COLO829 (cell line): Measurements from ENCODE around the gene TNK1.
A peak's percentile ranks its signal among the peaks of the same experiment; 100 is the strongest.
"Not testable (repeated sequence)": the region's sequence is repeated elsewhere in the genome, so short reads cannot be mapped to it uniquely, and the experiment has no call there.

Experiments
- DNase-seq: peaks from one replicate; pipeline ENCODE4 v3.0.0; 2012; ENCODE audit warnings: low spot score

TNK1 gene

DNA sequence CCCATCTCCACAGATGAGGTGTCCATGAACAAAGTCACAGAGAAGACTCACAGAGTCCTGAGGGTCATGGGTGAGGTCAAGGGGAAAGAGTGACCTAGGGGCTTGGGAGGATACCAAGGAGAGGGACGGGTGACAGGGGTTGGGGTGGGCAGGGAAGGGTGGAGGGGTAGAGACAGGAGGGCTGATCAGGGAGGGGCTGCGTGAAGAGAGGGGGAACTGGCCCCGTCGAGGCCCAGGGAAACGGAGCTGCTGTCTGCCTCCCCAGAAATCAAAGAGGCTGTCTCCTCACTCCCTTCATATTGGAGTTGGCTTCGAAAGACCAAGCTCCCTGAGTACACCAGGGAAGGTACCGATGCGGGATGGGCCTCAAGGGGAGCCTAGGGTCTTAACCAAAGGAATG is 25.3 kb upstream of the TNK1 start:
- DNase-seq = no peak

DNA sequence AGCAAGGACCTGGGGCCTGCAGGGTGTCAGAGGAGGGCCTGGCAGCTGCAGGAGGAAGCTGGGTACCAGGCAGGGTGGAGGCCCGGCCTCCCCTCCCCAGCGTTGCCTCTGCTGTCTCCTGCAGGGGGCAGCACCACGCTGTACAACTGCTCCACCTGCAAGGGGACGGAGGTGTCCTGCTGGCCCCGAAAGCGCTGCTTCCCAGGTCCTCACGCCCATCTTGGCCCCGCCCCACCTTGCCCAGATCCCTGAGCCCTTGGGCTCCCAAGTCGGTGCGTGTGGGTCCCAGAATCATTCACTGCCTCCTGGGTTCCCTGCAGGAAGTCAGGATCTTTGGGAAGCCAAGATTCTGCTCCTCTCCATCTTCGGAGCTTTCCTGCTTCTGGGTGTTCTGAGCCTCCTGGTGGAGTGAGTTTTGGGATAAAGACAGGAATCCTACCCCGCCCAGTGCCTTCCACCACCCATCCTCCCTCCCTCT is 24.8 kb upstream of the TNK1 start:
- DNase-seq = peak; percentile 36

GRCh38 chr17:7356756-7357155 is 24.1 kb upstream of the TNK1 start:
- no peak for DNase-seq

DNA sequence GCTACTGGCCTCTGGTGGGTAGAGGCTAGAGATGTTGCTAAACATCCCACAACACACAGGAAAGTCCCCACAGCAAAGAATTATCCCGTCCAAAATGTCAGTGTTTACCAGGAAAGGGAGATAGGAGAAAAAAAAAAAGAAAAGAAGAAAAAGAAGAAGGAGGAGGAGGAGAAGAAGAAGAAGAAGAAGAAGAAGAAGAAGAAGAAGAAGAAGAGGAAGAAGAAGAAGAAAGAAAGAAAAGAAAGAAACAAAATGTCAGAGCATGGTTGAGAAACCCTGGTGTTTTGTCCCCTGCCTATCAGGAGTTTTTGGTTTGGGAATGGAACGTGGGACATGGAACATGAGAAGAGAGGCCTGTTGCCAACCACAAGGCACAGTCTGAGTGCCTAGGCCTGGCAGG is 23.5 kb upstream of the TNK1 start:
- DNase-seq = no peak

DNA sequence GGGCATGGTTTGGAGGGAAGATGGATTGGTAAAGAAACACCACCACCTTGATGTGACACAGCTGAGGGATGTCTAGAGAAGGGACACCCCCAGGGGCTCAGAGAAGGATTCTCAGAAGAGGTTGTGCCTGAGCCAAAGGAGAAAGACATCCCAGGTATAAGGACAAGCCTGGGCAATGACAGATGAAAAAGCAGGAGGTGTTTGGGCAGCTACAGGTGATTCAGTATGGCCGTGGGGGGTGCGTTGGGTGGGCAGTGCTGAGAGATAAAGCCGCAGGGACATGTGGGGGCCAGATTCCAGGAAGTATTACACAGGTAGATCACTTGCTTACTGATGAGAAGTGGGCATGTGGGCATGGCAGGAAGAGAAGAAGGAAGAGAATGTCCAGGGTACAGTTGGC is 19.0 kb upstream of the TNK1 start:
- no peak for DNase-seq

DNA sequence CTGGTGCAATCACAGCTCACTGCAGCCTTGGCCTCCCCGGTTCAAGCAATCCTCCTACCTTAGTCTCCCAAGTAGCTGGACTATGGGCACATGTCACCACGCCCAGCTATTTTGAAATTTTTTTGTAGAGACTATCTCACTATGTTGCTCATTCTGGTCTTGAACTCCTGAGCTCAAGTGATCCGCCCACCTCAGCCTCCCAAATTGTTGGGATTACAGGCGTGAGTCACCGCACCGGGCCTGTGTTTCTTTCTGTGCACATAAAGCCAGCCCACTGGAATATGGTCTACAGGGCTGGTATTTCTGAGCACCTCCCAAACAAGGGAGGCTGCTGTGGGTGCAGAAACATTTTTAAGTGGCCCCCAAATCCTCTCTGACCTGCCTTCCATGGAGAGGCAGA is 17.6 kb upstream of the TNK1 start:
- DNase-seq = no peak

DNA sequence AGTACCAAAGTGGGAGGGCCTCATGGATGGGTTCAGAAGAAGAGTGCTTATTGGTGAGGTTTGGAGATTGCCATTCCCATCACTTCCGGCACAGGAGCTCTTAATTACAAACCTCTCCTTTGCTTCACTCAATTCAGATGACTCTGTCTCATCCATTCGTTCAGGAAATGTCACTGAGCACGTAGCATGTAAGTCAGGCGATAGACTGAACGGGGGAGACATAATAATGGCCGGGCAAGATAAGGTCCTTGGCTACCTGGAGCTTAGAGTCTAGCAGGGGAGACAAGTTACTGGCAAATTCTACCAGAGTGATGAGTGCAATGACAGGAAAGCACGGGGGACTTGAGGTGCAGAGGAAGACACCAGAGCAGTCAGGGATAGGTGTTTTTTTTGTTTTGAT is 14.9 kb upstream of the TNK1 start:
- not testable (repeated sequence) for DNase-seq

GRCh38 chr17:7367083-7367482 is 13.8 kb upstream of the TNK1 start:
- DNase-seq = no peak

DNA sequence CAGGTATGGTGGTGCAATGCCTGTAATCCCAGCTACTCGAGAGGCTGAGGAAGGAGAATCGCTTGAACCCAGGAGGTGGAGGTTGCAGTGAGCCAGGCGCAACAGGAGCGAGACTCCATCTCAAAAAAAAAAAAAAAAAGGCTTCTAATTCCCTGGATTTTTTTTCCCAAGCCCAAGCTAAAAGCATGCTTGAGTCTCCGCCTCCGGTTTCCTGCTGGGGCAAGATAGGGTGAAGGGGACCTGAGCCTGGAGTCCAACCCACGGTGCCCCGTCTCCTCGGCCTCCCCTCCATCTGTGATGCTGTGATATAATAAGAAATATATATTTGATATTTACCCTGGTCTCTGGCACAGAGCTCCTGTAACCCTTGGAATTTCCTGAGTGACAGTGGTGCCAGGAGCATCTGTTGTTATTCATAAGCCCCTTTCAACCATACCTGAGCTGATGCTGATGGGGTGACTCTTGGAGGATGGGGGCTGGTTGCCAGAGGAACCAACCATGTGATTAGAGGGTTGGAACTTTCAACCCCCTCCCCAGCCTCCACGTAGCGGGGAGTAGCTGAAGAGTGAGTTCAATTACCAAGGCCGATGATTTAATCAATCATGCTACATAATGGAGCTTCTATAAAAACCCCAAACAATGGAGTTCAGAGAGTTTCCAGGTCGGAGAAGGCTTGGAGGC is 12.8 kb upstream of the TNK1 start:
- DNase-seq = no peak

DNA sequence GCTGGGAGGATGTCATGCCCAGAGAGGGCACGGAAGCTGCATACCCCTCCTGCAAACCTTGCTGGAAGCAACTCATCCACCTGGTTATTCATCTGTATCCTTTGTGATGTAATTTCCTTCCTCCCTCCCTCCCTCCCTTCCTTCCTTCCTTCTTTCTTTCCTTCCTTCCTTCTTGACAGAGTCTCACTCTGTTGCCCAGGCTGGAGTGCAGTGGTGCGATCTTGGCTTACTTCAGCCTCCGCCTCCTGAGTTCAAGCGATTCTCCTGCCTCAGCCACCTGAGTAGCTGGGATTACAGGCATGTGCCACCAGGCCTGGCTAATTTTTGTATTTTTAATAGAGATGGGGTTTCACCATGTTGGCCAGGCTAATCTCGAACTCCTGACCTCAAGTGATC is 12.3 kb upstream of the TNK1 start:
- not testable (repeated sequence) for DNase-seq

DNA sequence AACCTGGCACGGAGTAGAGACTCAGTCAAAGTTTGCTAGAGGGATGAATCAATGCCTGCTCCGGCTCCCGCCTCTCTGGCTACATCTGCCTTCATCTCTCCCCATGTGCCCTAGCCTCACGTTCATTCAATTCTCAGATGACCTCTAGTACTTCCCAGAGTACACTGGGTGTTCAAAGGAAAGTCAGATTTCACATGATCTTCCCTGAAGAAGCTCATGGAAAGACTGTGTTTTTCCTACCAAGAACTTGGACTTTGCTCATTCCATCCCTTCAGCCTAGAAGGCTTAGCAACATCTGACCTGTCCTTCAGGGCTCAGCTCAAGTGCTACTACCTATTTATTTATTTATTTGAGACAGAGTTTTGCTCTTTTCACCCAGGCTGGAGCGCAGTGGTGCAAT is 11.1 kb upstream of the TNK1 start:
- DNase-seq = no peak

- DNase-seq = no peak
Measured at GRCh38 chr17:7370853-7371252, 10.0 kb upstream of the TNK1 start.

DNA sequence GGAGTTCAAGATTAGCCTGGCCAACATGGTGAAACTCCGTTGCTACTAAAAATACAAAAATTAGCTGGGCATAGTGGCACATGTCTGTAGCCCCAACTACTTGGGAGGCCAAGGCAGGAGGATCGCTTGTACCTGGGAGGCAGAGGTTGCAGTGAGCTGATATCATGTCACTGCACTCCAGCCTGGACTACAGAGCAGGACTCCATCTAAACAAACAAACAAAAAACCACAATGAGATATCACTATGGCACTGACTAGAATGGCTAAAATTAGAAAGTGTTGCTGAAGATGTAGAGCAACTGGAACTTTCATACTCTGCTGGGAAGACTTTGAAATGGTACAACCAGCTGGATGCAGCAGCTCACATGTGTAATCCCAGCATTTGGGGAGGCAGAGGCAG is 6.5 kb upstream of the TNK1 start:
- no peak for DNase-seq

DNA sequence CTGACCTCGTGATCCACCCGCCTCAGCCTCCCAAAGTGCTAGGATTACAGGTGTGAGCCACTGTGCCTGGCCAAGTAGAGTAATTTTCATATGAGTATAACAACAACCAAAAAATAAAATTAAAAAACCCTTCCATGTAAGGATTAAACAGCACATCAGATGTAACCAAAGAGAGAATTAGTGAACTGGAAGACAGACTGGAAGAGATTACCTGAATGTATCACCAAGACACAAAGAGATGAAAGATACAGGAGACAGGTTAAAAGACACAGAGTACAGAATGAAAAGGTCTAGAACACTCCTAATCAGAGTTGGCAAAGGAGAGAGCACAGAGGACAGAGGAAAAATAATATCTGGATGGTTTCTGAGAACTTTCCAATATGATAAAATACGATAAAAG is 1.8 kb upstream of the TNK1 start:
- no peak for DNase-seq

- no peak for DNase-seq
Measured at GRCh38 chr17:7380321-7380720, 568 bp upstream of the TNK1 start.

DNA sequence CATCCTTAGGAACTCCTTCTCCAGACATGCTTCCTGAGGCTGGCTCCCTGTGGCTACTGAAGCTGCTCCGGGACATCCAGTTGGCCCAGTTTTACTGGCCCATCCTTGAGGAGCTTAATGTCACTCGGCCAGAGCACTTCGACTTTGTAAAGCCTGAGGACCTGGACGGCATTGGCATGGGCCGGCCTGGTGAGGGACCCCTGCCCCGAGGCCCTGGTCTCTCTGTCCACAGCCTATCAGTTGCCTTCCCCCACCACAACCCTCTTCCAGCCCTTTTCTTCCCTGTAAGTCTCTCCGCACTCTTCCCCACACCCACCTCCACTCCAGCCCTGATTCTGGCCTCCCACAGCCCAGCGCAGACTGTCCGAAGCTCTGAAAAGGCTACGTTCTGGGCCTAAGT is 2.0 kb downstream of the TNK1 start:
- no peak for DNase-seq

- DNase-seq = no peak
Measured at GRCh38 chr17:7383371-7383741, 2.5 kb downstream of the TNK1 start.

GRCh38 chr17:7383742-7384488 is 3.0 kb downstream of the TNK1 start:
- DNase-seq = no peak

- no peak for DNase-seq
Measured at GRCh38 chr17:7384489-7385081, 3.7 kb downstream of the TNK1 start.

DNA sequence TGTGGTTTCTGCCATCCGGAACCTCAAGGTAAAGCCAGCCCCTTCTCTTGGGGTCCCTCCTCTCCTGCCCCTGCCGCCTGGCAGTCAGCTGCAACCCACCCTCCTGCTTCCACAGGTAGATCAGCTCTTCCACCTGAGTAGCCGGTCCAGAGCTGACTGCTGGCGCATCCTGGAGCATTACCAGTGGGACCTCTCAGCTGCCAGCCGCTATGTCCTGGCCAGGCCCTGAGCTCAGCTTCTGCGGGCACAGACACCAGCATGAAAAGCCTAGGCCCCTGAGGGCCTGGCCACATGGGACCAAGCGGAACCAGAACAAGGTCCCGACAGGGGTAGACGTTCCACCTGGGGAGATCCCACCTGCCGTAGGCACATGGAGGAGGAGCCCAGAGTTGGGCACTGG is 8.0 kb downstream of the TNK1 start:
- DNase-seq = no peak

DNA sequence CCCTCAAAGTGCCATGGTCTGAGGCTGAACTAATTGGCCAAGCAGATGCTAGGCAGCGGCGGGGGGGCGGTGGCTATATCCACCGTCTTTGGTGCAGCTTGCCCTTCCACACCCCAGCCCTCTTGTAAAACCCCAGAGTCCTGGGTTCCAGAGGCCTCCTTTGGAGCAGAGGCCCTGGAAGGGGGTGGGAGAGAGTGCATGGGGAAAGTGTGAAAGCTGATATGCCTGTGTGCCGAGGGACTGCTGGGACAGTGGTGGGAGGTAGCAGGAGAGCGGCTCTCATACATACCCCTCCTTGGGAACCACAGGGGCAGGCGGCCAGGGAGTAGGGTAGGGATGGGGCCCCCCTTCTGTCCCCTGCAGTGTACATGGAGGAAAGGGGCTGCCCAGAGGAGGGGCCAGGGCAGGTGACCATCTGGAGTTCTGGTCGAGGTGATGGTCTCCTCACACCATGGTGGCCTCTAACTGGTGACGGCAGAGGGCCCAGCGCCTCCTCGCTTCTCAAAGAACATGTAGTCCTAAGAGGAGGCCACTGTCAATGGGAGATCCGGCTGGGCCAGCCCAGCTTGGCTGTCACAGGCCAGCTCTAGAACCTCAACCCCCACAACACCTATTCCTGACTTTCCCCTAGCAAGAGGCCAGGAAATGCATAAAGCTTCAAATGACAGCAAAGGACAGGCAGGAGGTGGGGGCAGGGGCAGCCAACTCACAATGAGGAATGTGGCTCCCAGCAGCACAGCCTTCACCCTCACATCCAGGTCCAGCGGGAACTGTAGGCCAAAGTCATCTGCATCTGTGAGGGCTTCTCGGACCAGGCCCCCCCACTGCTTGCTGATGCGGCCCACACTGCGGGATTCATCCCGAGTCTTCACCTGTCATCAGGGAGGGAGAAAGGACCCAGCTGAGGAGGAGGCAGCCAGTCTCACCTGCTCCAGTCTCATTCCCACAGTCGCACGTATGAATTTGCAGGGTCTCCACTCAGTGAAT is 9.3 kb downstream of the TNK1 start:
- DNase-seq = no peak

DNA sequence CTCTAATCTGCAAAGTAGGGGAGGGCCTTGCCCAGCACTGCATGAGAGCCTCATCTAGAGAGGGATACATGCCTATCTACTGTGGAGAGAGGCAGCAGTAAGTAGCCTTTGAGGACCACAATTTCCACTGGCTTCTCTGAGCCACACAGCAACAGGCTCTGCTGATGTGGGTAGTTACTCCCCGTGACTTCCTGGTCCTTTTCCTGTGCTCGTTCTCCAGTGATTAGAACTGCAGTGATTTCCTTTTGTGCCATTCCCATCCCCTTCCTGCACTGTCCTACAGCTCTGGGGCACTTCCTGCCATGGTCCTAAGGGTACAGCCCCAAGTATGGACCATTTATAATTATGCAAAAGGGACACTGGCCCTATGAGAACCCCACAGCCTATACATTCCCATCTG is 10.4 kb downstream of the TNK1 start:
- DNase-seq = no peak
